GM03348 (cell line): ENCODE results near the gene BHLHE40.

Experiments used
- DNase-seq: peaks from one replicate; pipeline ENCODE4 v3.0.0; 2012; ENCODE audit warnings: low spot score

Gene BHLHE40

DNA sequence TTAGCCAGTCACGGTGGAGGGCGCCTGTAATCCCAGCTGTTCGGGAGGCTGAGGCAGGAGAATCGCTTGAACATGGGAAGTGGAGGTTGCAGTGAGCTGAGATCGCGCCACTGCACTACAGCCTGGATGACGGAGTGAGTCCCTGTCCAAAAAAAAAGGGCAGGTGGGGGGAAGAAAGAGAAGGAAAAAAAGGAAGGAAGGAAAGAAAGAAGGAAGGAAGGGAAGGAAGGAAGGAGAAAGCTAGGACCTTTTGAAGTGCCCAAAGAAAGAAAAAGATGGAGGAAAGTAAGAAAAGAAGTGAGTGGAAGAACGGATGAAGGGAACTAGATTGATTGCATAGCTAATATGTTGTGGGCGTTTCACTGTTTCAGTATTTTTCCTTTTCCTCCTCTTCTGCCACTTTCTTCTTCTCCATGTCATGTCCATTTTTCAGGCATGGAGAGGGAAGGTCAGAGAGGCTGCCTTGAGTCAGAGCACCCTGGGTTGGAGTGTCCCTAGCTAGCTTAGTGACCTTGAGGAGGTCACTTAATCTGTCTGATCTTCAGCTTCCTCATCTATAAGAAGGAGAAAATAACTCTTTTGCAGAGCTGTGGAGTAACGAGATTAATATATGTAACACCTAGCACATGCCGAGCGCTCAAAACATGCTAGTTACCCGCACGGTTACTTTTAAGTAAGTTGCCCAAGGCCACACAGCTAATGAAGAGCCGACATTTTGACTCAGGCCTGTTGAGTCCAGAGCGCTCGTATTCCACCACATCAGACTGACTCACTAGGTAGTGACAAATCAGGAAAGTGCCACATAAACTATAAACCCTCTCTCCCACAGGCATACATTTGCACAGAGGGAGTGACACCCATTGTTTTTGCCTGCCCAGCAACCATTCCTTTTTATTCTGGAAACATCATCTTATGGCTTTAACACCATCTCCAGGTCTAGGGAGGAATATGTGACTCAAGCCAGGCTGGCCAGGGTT, 42.2 kb downstream of the BHLHE40 start:
- no peak for DNase-seq

DNA sequence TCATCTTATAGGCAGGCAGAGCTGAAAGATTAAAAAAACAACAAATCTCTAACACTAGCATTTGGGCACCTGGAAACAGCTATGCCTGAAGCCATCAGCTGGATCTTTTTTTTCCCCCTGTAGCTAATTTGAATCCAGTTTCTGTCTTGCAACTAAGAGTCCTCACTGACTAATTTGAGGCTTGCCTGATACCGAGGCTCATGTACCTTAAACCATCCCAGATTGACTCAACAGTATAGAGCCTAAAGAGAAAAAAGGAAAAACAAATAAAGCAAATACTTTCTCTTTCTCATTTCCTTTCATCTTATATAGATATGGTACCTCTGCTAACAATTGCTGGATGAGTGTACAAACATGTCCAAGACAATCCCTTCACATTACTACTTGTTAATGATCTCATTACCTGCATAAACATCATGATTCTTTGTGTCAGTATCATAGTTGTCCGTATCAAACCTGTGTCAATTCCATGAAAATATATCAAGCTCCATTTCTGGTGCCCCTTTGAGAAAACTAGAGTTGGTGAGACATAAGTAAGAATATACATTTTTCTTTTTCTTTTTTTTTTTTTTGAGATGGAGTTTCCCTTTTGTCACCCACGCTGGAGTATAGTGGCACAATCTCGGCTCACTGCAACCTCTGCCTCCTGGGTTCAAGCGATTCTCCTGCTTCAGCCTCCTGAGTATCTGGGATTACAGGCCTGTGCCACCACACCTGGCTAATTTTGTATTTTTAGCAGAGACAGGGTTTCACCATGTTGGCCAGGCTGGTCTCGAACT, 43.1 kb downstream of the BHLHE40 start:
- no peak for DNase-seq

DNA sequence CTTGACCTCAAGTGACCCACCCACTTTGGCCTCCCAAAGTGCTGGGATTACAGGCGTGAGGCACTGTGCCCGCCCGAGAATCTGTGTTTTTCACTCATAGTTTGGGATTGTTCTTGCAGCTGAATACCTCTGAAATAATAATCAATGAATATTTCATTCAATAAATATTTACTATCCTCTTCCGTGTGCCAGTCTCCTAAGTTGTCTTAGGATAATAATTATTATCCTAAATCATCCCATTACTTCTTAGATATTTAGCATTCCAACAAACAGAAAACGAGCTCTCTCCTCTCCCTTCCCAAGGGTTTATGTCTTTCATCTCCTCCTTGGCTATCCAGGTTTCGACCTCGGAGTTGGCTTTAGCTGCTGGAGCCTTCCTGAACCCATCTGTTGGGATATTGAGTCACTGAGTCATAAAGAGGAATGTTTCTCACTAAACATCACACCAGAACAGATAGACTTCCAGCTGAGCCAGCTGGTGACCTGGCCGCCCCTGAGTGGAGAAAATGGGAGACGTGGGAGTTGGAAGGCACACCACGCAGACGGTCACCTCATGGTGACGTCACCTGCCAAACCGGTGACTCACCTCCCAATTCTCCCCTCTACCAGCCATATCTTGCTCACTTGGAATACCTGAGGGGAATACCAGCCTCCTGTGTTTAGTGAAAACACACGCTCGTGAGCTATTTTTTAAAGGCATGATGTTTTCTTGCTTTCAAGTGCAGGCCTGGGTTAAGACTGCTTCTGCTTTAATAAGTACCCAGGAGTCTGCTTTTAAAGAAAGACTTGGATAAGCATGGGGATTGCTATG, 43.9 kb downstream of the BHLHE40 start:
- peak; percentile 90 for DNase-seq

DNA sequence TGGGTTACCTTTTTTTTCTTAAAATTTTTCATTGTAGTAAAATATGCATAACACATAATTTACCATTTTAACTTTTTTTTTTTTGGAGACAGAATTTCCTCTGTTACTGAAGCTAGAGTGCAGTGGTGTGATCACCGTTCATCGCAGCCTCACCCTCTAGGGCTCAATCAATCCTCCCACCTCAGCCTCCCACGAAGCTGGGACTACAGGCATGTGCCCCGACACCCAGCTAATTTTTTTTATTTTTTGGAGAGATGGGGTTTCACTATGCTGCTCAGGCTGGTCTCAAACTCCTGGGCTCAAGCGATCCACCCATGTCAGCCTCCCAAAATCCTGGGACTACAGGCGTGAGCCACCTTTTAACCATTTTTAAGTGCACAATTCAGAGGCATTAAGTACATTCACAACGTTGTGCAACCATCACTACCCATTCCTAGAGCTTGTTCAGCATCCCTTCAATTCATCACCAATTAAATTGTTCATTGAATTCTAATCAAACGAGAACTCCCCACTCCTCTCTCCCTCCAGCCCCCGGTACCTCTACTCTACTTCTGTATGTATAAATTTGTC, 44.6 kb downstream of the BHLHE40 start:
- DNase-seq, result no peak

DNA sequence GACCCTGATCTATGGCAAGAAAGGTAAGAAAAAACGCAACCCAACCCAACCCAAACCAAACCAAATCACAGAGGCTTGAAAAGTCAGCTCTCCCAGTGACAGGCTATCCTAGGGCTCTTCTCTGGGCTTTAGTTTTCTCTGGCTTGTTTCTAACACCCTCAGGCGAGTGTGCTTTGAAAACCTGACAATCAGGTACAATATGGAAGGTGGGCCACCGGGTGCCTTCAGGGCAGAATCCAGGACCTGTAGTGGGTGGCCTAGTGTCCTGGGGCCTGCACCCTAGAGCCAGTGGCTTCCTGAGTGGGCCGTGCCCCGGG, 46.8 kb downstream of the BHLHE40 start:
- DNase-seq, result no peak

DNA sequence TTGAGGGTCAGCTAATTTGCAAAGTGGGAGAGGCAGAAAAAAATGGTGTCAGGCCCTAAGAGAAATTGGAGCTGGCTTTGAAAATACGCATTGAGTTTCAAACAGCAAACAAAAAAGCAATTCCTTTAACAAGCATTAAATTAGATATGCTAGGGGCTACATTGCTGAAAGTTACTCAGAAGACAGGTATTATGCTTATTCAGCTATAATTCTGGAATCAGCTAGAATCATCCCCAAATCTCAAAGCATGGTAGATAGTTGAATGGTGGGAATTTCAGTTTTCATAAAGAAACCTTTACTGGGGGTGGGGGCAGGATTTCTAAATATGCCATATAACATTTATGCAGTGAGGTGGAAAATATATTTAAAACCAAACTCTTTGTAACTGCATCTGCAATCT, 50.5 kb downstream of the BHLHE40 start:
- no peak for DNase-seq

DNA sequence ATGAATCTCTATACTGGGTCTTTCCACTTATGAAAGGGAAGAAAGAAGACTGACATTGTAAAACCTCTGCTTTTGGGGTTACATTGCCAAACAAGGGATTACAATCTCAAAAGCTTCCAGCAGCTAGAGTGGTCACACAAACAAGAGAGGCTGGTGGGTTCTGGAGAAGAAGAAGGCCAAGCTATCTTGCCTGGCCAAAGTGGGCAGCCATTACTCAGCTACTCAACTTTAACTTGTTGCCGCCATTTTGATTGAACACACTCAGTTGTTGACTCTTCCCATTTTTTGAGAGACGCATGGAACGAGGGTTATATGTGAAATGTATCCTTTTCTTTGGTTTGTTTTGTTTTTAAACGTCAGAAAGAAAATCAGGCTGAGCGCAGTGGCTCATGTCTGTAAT, 50.9 kb downstream of the BHLHE40 start:
- no peak for DNase-seq

DNA sequence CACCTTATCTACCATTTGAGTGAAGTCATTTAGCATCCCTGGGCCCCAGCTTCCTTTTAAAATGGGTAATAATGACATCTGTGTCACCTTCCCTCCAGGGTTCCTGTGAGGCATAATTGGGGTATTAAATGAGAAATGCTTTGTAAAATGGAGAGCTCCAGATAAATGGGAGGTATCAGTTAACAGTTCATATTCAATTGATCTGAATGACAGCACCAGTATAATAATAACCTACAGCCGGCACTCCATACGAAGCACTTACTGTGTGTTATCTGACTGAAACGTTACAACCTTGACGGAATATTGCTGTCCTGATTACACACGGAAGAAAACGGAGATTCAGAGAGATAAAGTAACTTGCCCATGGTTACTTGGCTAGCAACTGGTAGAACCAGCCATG, 53.6 kb downstream of the BHLHE40 start:
- no peak for DNase-seq
